Skin epidermis (tissue), 12 donors: ENCODE measurements around the gene MACF1.

Source experiments
- H3K27ac ChIP-seq, 21 experiments: fragments of 200-600 bp; sonication (generic) in 11 of 21; one replicate each; pipeline ENCODE4 v1.5.0; 2020; ENCODE audit warnings: mild to moderate bottlenecking in 3 of 21, inconsistent platforms in 2 of 21, moderate library complexity in 2 of 21
- H3K4me3 ChIP-seq, 7 experiments: fragments of 200-600 bp; sonication (generic) in 2 of 7; one replicate each; pipeline ENCODE4 v1.5.0; 2020; ENCODE audit warnings: inconsistent platforms in 2 of 7, mild to moderate bottlenecking in 2 of 7, moderate library complexity in 1 of 7

Gene MACF1

DNA sequence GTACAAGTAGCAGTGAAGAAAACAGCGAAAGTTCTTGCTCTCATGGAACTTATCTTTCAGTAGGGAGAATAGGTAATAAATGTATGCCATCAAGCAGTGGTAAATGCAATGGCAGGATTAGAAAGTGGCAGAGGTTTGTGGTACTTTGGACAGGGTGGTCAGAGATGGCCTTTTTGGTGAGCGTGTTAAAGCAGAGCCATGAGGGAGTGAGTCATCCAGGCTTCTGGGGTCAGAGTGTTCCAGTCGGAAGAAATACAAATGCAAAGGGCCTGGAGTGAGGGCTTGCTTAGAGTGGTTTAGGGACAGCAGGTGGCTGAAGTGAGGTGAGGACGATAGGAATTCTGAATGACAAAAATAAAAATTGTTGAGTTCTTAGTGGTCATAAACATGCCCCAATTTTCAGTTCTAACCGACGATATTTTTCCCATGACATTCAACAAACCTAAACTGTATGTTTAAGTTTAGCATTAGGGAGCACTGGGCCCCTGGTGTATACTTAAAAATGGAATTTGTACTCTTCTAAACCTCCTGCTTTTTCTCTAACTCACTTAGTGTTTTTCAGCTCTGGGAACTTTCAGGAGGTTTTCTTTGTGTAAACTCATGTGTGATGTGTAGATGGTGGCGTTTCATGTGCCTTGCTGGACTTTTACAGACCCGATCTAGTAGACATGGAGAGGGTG lies 78.2 kb downstream of the MACF1 start:
- peak overlapping the region in 1 of 21 experiments; percentile 4 for H3K27ac ChIP-seq
- no peak overlapping the region for H3K4me3 ChIP-seq

DNA sequence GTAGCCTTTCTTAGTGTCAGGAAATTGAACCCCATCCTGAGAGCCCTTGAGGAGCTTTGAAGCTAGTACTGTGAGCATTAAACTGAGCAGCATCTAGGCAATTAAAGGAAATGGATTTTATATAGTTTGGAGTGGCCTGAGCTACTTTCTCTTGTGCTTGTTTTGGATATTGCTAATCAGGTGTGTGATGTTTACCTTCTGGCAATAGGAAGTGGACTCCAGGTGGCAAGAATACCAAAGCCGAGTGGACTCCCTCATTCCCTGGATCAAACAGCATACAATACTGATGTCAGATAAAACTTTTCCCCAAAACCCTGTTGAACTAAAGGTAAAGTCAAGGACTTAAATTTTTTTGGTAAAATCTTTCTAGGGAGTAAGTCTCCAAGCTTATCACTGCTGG lies 79.4 kb downstream of the MACF1 start:
- no peak overlapping the region for H3K27ac ChIP-seq
- H3K4me3 ChIP-seq: no peak overlapping the region

DNA sequence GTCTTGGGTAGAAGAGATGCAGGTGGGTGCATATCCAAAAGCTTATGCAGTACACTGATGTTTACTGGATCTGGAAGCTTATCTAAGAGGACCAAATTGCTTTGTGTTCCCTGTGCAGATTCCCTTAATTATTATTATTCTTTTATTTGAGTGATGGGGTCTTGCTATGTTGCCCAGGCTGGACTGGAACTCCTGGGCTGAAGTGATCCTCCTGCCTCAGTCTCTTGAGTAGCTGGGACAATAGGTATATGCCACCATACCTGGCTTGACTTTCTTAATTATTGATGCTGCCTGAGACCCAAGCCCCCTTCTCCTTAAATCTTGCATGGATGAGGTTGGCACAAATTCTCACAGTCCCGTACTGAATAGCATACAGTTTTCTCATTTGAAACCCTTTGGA lies 83.0 kb downstream of the MACF1 start:
- Histone ChIP-seq H3K27ac (no peak overlapping the region), H3K4me3 (no peak overlapping the region)

DNA sequence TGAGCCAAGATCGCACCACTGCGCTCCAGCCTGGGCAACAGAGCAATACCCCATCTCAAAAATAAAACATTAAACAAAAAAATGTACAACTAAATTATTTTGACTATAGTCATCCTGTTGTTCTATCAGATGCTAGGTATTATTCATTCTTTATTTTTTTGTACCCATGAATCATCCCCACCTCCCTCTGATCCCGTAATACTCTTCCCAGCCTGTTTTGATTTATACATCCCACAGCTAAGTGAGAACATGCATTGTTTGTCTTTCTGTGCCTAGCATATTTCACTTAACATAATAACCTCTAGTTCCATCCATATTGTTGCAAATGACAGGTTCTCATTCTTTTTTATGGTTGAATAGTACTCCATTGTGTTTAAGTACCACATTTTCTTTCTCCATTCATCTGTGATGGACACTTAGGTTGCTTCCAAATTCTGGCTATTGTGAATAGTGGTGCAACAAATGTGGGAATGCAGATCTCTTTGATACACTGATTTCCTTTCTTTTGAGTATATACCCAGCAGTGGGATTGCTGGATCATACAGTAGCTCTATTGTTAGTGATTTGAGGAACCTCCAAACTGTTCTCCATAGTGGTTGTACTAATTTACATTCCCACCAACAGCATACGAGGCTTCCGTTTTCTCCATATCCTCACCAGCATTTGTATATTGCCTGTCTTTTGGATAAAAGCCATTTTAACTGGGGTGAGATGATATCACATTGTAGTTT lies 84.4 kb downstream of the MACF1 start:
- no peak overlapping the region for H3K4me3 ChIP-seq
- no peak overlapping the region for H3K27ac ChIP-seq

DNA sequence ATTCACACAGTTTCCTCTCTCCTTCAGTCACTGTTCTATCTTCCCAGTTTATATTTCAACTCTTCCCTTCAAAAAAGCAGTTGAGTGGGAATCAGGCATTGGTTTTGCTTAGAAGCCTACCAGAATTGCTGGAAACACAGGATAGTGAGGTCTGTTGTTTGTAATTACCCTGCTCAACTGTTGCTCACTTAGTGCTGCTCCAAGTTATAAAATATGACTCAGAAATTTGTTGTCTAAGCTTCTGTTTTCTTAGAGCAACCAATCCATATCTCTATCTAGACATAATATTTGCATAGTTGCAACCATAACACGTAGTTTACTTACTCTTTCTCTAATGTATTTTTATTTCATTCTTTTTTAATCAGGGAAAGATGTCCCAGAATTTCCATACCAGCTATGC lies 87.9 kb downstream of the MACF1 start:
- Histone ChIP-seq H3K4me3 (no peak overlapping the region), H3K27ac (no peak overlapping the region)

DNA sequence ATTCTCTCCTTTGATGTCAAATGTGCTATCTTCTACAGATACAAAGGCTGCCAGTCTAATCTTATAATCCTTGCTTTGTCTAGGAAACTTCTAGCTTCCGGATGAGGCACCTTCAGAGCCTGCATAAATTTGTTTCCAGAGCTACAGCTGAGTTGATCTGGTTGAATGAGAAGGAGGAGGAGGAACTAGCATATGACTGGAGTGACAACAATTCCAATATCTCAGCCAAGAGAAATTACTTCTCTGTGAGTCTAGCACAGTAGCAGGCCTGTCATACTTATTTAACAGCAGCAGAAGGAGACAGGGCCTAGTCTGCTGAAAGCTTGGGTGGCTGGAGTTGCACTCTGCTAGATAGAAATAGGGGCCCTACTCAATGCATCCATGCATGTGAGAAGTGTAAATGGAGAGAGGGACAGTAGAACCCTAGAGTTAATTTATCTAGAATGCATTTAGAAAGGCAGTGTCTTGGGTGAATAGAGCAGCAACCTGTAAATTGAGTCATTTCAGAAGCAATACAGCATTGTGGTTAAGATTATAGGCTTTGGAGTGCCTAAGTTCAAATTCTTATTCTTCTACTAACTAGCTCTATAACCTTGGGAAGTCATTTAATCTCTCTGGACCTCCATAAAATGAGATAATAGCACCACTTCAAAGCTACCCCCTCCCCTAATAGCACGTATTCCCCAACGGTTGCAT lies 89.0 kb downstream of the MACF1 start:
- Histone ChIP-seq H3K4me3 (no peak overlapping the region), H3K27ac (peak overlapping the region in 2 of 21 experiments; percentile 19 to 25)

DNA sequence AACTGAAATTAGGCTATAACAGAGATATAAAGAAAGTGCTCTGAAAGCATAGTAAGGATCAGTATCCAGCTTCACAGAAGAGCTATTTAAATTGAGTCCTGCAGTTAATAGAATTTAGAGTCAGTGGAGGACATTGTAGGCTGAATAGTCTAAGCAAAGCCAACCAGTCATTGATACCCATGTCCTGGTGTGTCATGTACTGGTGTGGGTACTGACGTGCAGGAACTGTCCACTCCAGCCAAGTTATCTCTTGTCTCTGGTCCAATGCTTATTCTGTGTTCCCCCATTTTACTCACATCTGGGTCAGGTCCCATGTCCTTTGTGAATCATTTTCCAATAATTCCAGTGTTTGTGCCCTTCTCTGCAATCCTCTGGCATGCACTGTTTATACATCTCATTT lies 90.0 kb downstream of the MACF1 start:
- Histone ChIP-seq H3K4me3 (no peak overlapping the region), H3K27ac (peak overlapping the region in 7 of 21 experiments; percentile 4 to 57 (median 30))

DNA sequence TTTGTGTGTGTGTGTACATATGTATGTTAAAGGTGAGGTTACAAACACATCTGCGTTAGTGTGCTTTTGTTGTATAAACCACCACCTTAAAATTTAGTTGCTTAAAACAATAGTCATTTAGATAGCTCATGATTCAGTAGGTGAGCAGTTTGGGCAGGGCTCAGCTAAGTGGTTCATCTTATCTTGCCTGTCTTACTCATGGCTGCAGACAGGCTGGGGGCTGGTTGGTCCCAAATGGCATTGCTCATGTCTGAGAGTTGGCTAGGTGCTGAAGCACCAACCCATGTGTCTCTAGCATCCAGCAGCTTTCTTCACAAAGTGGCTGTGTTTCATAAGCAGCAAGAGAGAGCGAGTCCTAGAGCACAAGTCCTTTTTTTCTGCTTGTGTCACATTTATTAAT lies 91.4 kb downstream of the MACF1 start:
- peak overlapping the region in 6 of 21 experiments; percentile 0 to 57 (median 18) for H3K27ac ChIP-seq
- H3K4me3 ChIP-seq: no peak overlapping the region

DNA sequence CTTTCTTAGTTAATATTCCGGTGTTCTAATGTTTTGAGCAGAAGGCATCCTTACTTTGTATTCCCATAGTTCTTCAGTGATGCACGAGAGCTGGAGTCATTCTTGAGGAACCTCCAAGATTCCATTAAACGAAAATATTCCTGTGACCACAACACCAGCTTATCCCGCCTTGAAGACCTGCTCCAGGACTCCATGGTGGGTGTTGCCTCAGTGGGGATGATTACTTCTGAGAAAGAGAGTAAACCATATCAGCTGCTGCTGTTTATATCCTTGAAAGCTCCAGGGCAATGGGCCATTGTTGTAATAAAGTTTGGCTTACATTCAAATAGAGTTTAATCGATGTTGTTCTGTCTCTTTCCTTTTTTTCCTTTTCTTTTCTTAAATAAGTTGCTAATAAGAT lies 93.1 kb downstream of the MACF1 start:
- Histone ChIP-seq H3K4me3 (no peak overlapping the region), H3K27ac (no peak overlapping the region)

DNA sequence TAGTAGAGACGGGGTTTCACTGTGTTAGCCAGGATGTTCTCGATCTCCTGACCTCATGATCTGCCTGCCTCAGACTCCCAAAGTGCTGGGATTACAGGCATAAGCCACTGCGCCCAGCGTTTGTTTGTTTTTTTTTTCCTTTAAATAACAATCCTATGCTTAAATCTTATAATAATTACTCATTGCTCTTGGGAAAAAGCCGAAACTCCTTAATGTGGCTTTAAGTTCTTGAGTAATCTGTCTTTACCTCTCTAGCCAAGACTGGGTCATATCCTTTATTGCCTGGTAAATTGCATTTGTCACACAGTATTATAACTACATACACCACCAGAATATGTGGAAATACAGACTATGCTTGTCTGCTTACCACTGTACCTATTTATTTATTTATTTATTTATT lies 97.1 kb downstream of the MACF1 start:
- H3K4me3 ChIP-seq: no peak overlapping the region

DNA sequence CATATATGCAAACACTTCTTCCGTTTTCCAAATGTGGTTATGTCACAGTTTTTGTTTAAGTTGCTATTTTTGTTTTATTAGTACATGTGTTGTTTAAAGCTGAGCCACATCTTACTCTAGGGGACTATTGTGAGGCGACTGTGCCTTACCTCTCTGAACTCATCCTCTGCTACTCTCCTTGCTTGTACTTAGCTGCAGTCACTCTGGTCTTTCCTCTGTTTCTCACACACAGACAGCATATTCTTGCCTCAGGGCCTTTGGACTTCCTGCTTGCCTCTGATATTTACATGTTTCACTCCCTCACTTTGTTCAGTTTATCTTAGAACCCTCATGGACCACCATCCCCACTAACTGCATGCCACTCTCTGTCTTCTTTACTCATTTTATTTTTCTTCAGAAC lies 101.1 kb downstream of the MACF1 start:
- no peak overlapping the region for H3K4me3 ChIP-seq
- no peak overlapping the region for H3K27ac ChIP-seq

More for the DNA sequence above, 97.1 kb downstream of the MACF1 start:
- H3K27ac ChIP-seq: no peak overlapping the region

DNA sequence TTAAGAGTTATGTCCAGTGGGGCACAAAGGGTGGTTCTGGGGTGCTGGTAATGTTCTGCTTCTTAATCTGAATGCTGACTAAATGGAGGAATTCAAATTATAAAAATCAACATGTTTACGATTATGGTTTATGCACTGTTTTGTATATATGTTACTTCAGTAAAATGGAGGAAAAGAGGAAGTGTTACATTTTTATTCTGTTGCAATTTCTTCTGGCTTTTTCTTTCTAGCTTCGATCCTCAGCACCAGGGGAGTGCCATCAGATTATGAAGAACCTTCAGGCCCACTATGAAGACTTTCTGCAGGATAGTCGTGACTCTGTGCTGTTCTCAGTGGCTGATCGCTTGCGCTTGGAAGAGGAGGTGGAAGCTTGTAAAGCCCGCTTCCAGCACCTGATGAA lies 105.5 kb downstream of the MACF1 start:
- Histone ChIP-seq H3K4me3 (no peak overlapping the region), H3K27ac (no peak overlapping the region)

DNA sequence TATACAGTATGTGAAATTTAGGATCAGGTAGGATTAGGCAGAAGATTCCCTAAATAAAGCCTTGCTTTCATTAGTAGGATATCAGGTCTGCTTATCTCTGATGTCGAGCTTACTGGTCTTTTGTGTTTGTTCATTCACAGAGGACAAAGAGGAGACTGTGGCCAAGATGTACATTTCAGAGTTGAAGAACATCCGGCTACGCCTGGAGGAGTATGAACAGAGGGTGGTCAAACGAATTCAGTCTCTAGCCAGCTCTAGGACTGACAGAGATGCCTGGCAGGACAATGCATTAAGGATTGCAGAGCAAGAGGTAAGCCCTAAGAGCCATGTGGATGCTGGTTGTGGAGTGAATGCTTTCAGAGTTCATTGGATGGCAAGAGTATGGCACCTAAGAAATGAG lies 106.2 kb downstream of the MACF1 start:
- no peak overlapping the region for H3K4me3 ChIP-seq
- H3K27ac ChIP-seq: no peak overlapping the region

DNA sequence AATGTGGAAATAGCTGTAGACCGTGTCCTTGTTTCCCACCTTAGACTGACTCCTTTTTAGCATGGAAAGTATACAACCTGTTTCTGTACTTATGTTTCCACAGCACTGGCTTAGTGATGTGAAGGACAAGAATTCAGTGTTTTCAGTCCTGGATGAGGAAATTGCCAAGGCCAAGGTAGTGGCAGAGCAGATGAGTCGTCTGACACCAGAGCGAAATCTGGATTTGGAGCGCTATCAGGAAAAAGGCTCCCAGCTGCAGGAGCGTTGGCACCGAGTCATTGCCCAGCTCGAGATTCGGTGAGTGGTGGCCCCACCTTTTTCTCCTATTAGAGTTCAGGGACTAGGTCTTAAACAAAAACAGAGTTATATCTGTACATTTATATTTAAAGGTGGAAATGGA lies 112.6 kb downstream of the MACF1 start:
- H3K27ac ChIP-seq: peak overlapping the region in 1 of 21 experiments; percentile 1
- no peak overlapping the region for H3K4me3 ChIP-seq

DNA sequence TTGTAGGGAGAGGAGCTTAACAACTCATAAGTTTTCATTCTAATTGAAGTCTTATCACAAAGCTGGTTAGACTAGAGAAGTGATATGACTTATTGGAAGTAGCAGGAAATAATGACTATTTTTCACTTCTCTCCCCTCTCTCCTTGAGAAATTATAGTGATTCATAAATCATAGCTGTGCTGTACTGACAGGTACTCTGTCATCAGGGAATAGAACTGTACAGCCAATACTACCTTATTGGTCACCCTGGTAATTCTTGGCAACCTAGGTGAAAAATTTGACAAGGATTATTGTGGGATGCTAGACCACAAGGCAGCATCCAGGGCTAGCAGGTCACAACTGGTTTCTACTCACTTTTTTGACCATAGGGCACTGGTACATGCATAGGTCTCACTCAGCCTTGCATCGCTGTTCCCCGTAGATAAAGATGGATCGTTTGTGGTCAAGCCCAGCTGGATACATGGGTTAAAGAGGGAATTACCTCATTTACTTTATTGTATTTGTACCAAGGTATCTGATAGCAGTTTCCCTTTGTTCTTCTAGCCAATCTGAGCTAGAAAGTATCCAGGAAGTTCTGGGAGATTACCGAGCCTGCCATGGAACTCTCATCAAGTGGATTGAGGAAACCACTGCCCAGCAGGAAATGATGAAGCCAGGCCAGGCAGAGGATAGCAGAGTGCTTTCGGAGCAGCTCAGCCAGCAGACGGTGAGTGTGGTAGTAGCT lies 113.6 kb downstream of the MACF1 start:
- Histone ChIP-seq H3K4me3 (no peak overlapping the region), H3K27ac (no peak overlapping the region)

DNA sequence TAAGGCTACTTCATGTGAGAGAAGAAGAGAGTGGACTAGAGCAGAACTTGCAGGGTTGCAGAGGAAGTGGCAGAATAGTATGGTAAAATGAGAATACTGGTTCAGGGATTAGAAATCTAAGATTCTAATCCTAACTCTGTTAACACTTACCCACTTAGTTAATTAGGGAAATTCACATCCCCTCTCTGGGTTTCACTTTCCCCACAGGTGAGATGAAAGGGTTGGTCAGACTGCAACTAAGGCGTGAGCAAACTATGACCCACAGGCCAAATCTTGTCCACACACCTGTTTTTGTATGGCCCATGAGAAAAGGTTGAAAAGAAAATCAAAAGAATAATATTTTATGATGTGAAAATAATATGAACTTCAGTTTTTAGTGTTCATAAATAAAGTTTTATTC lies 117.5 kb downstream of the MACF1 start:
- H3K27ac ChIP-seq: no peak overlapping the region
- no peak overlapping the region for H3K4me3 ChIP-seq

DNA sequence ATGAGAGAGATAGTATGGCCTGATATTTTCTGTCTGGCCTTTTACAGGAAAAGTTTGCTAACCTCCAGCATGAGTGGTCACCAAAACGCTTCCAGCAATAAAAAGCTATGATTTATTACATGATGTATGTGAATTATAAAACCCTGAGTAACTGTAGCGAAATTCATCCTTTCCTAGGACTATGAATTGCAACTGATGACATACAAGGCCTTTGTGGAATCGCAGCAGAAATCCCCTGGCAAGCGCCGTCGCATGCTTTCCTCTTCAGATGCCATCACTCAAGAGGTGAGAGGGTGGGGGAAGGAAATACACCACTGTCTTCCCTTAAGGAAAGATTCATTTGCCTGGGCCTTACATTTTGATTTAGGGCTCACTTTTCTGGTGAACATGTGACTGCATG lies 117.9 kb downstream of the MACF1 start:
- H3K4me3 ChIP-seq: no peak overlapping the region
- H3K27ac ChIP-seq: no peak overlapping the region

DNA sequence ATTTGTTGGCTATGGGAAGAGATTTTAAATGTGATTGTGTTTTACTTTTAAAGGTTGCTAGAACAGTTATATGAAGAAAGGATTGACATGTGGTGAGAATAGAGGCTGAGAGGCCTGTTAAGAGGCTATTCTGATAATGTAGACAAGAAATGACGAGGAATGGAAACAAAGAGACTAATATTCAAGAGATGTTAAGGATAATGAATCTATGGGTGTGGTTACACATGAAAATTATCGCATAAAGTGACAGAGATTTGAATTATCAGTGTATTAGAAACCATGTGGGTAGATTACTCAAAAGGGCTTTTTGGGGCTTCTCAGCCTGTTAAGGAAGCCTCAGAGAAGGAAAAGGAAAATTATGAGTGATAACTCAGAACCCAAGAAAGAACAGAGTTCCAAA lies 120.4 kb downstream of the MACF1 start:
- Histone ChIP-seq H3K27ac (no peak overlapping the region), H3K4me3 (no peak overlapping the region)

DNA sequence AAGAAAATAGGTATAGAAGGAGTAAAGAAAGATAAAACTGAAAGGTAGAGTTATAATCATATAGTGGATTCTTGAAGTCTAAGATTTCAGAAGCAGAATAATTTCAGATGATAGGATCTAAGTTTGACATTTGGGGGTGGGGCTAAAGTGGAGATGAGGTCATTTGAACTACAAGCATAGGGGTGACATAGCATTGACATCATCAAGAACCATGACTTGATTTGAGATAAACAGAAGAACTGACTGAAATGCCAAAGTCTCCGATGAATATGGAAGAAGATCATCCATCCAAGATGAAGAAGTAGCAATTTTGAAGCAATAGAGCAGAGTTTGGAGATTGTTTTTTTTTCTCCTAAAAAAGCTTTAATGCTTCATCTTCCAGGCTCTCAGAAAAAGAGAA lies 122.3 kb downstream of the MACF1 start:
- Histone ChIP-seq H3K27ac (no peak overlapping the region), H3K4me3 (no peak overlapping the region)

DNA sequence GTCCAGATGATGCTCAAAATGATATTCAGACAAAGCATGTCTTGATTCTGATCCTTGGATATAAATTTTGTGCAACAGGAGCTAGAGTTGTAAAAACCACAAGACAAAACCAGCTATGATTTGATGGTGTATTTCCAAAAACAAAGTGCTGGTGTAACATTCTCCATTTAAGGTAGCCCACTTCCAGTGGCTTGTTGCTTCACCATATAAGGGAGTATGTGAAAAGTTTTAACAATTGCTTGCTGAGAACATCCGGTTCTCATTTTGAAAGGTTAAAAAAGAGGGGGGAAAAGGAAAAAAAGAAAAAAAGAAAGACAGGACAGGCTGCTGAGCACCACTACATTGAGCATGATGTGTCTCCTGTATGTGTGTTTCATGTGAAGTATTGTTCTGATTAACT lies 123.6 kb downstream of the MACF1 start:
- H3K27ac ChIP-seq: peak overlapping the region in 1 of 21 experiments; percentile 30
- no peak overlapping the region for H3K4me3 ChIP-seq
